HUES6 (cell line): ENCODE results near the gene ST3GAL3.
"Not testable (repeated sequence)": the region's sequence is repeated elsewhere in the genome, so short reads cannot be mapped to it uniquely, and the experiment has no call there.

Experiments used
- H3K27ac ChIP-seq: 2 replicates; pipeline ENCODE4 v1.7.0; 2013; ENCODE audit warnings: low read depth, mild to moderate bottlenecking, low read length, inconsistent platforms
- H3K27me3 ChIP-seq: 2 replicates; pipeline ENCODE4 v1.6.1; 2013; ENCODE audit warnings: low read length; ENCODE audit not compliant: control insufficient read depth, insufficient read depth
- H3K36me3 ChIP-seq: 2 replicates; pipeline ENCODE4 v1.6.1; 2013; ENCODE audit warnings: low read length; ENCODE audit not compliant: control insufficient read depth, insufficient read depth
- H3K4me1 ChIP-seq: 2 replicates; pipeline ENCODE4 v1.6.1; 2013; ENCODE audit warnings: low read length; ENCODE audit not compliant: control insufficient read depth, insufficient read depth
- H3K4me3 ChIP-seq: 2 replicates; pipeline ENCODE4 v1.5.1; 2013; ENCODE audit warnings: low read depth, low read length
- H3K9ac ChIP-seq: one replicate; pipeline ENCODE4 v1.6.1; 2013; ENCODE audit warnings: mild to moderate bottlenecking, low read length
- H3K9me3 ChIP-seq: 2 replicates; pipeline ENCODE4 v1.6.1; 2013; ENCODE audit warnings: low read depth, low read length; ENCODE audit not compliant: control insufficient read depth, insufficient read depth

The ST3GAL3 gene

GRCh38 chr1:43704838-43705237 lies 2.5 kb upstream of the ST3GAL3 start:
- no peaks in the 10 kb centered on the region for H3K9me3 ChIP-seq
- H3K27me3 ChIP-seq = no peaks in the 10 kb centered on the region
- H3K4me1 ChIP-seq = peaks cover 9% of the 10 kb centered on the region
- H3K36me3 ChIP-seq = peaks cover 58% of the 10 kb centered on the region
- no peak overlapping the region for H3K27ac ChIP-seq
- H3K9ac ChIP-seq = no peak overlapping the region
- no peak overlapping the region for H3K4me3 ChIP-seq

- H3K9me3 ChIP-seq = no peaks in the 10 kb centered on the region
- peaks cover 53% of the 10 kb centered on the region for H3K36me3 ChIP-seq
- H3K4me3 ChIP-seq = no peak overlapping the region
- H3K9ac ChIP-seq = peak overlapping the region; percentile 6
- peaks cover 9% of the 10 kb centered on the region for H3K4me1 ChIP-seq
- no peak overlapping the region for H3K27ac ChIP-seq
- no peaks in the 10 kb centered on the region for H3K27me3 ChIP-seq
Measured at GRCh38 chr1:43705334-43705733, 2.0 kb upstream of the ST3GAL3 start.

GRCh38 chr1:43705982-43706597 lies 1.2 kb upstream of the ST3GAL3 start:
- peaks cover 9% of the 10 kb centered on the region for H3K4me1 ChIP-seq
- peak overlapping the region; percentile 95 for H3K4me3 ChIP-seq
- no peaks in the 10 kb centered on the region for H3K9me3 ChIP-seq
- no peak overlapping the region for H3K27ac ChIP-seq
- peaks cover 46% of the 10 kb centered on the region for H3K36me3 ChIP-seq
- H3K27me3 ChIP-seq = no peaks in the 10 kb centered on the region
- peak overlapping the region; percentile 88 for H3K9ac ChIP-seq

- Histone ChIP-seq H3K27me3 (no peaks in the 10 kb centered on the region), H3K4me3 (peak overlapping the region; percentile 95), H3K4me1 (peaks cover 9% of the 10 kb centered on the region), H3K9ac (peak overlapping the region; percentile 88), H3K27ac (peak overlapping the region; percentile 55; the same call in 1 of the 2 replicates), H3K9me3 (no peaks in the 10 kb centered on the region), H3K36me3 (peaks cover 40% of the 10 kb centered on the region)
Measured at GRCh38 chr1:43706598-43707189, 642 bp upstream of the ST3GAL3 start.

GRCh38 chr1:43708002-43708410 lies 670 bp downstream of the ST3GAL3 start:
- peaks cover 27% of the 10 kb centered on the region for H3K36me3 ChIP-seq
- peak overlapping the region; percentile 88 for H3K9ac ChIP-seq
- H3K27ac ChIP-seq = peak overlapping the region; percentile 63; the same call in 1 of the 2 replicates
- peak overlapping the region; percentile 95 for H3K4me3 ChIP-seq
- no peaks in the 10 kb centered on the region for H3K27me3 ChIP-seq
- H3K4me1 ChIP-seq = peaks cover 9% of the 10 kb centered on the region
- H3K9me3 ChIP-seq = no peaks in the 10 kb centered on the region

- Histone ChIP-seq H3K9me3 (no peaks in the 10 kb centered on the region), H3K27ac (no peak overlapping the region), H3K9ac (no peak overlapping the region), H3K27me3 (no peaks in the 10 kb centered on the region), H3K36me3 (no peaks in the 10 kb centered on the region), H3K4me3 (no peak overlapping the region), H3K4me1 (peaks cover 5% of the 10 kb centered on the region)
Measured at GRCh38 chr1:43711049-43711448, 3.7 kb downstream of the ST3GAL3 start.

GRCh38 chr1:43711524-43712386 lies 4.4 kb downstream of the ST3GAL3 start:
- Histone ChIP-seq H3K4me1 (no peaks in the 10 kb centered on the region), H3K27me3 (no peaks in the 10 kb centered on the region), H3K36me3 (no peaks in the 10 kb centered on the region), H3K27ac (no peak overlapping the region), H3K9ac (no peak overlapping the region), H3K4me3 (no peak overlapping the region), H3K9me3 (no peaks in the 10 kb centered on the region)

GRCh38 chr1:43716559-43717281 lies 9.4 kb downstream of the ST3GAL3 start:
- H3K9ac ChIP-seq = no peak overlapping the region
- H3K27ac ChIP-seq = no peak overlapping the region
- H3K4me3 ChIP-seq = no peak overlapping the region
- H3K4me1 ChIP-seq = no peaks in the 10 kb centered on the region
- no peaks in the 10 kb centered on the region for H3K27me3 ChIP-seq
- H3K9me3 ChIP-seq = no peaks in the 10 kb centered on the region
- no peaks in the 10 kb centered on the region for H3K36me3 ChIP-seq

- no peaks in the 10 kb centered on the region for H3K9me3 ChIP-seq
- no peaks in the 10 kb centered on the region for H3K4me1 ChIP-seq
- no peak overlapping the region for H3K9ac ChIP-seq
- no peaks in the 10 kb centered on the region for H3K36me3 ChIP-seq
- H3K27me3 ChIP-seq = no peaks in the 10 kb centered on the region
- no peak overlapping the region for H3K27ac ChIP-seq
- H3K4me3 ChIP-seq = no peak overlapping the region
Measured at GRCh38 chr1:43719063-43719462, 11.7 kb downstream of the ST3GAL3 start.

- not testable (repeated sequence) for H3K9me3 ChIP-seq, H3K27me3 ChIP-seq, H3K9ac ChIP-seq, H3K4me1 ChIP-seq, H3K36me3 ChIP-seq, H3K4me3 ChIP-seq, H3K27ac ChIP-seq
Measured at GRCh38 chr1:43719670-43720419, 12.5 kb downstream of the ST3GAL3 start.
